Measurements from ENCODE around the gene ADNP. TPM values are rescaled to one million over a fixed set of nuclear protein-coding genes. Genes with fewer than 3 reads are reported as not detected.
A peak's percentile ranks its signal among the peaks of the same experiment; 100 is the strongest.

The ADNP gene
- total RNA-seq, 2 experiments from 2014 or later, result 41.9 to 47.1 TPM

GRCh38 chr20:50953196-50953595 is 22.0 kb upstream of the ADNP start:
- ChIA-PET POLR2A (no interaction called here), CTCF (no interaction called here)
- Histone ChIP-seq H3K36me3 (ENCODE audit: insufficient read depth, low read length) (peaks cover 61% of the 10 kb centered on the region), H3K27me3 (ENCODE audit: control insufficient read depth in 1 of 2, insufficient read depth in 2 of 2, low read length in 2 of 2) (no peaks in the 10 kb centered on the region), H3K4me1 (ENCODE audit: insufficient read depth, low read length) (peaks cover 21% of the 10 kb centered on the region), H3K4me3 (ENCODE audit: low read length) (no peak overlapping the region), H3K27ac (ENCODE audit: low read depth in 1 of 2, low read length in 2 of 2) (no peak overlapping the region), H3K9me3 (ENCODE audit: control insufficient read depth in 1 of 2, insufficient read depth in 1 of 2, low read length in 2 of 2) (no peaks in the 10 kb centered on the region)
- Mint-ChIP-seq H3K4me1 (ENCODE audit: low read depth) (peaks cover 45% of the 10 kb centered on the region), H3K27ac (no peak overlapping the region), H3K9me3 (no peaks in the 10 kb centered on the region), H3K36me3 (ENCODE audit: low read depth) (peaks cover 86% of the 10 kb centered on the region), H3K27me3 (no peaks in the 10 kb centered on the region), H3K4me3 (no peak overlapping the region)
- no peak for DNase-seq
- intact Hi-C loops (cut with DNase I, micrococcal nuclease), result no loop called here
- TF ChIP-seq, protein P1, sequence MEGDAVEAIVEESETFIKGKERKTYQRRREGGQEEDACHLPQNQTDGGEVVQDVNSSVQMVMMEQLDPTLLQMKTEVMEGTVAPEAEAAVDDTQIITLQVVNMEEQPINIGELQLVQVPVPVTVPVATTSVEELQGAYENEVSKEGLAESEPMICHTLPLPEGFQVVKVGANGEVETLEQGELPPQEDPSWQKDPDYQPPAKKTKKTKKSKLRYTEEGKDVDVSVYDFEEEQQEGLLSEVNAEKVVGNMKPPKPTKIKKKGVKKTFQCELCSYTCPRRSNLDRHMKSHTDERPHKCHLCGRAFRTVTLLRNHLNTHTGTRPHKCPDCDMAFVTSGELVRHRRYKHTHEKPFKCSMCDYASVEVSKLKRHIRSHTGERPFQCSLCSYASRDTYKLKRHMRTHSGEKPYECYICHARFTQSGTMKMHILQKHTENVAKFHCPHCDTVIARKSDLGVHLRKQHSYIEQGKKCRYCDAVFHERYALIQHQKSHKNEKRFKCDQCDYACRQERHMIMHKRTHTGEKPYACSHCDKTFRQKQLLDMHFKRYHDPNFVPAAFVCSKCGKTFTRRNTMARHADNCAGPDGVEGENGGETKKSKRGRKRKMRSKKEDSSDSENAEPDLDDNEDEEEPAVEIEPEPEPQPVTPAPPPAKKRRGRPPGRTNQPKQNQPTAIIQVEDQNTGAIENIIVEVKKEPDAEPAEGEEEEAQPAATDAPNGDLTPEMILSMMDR (IDR thresholded peaks at IDR 0.05), result no peak
- no peak for ATAC-seq (ENCODE audit: poor library complexity)

GRCh38 chr20:50948132-50948785 is 17.0 kb upstream of the ADNP start:
- Mint-ChIP-seq H3K36me3 (ENCODE audit: low read depth) (peaks cover 98% of the 10 kb centered on the region), H3K4me3 (no peak overlapping the region), H3K27ac (no peak overlapping the region), H3K27me3 (no peaks in the 10 kb centered on the region), H3K4me1 (ENCODE audit: low read depth) (peaks cover 10% of the 10 kb centered on the region), H3K9me3 (no peaks in the 10 kb centered on the region)
- ChIA-PET POLR2A (interaction anchor here (1.4 kb wide), 1 partner anchor 10 kb away, joined by 5 read pairs; the partner anchor contains the start of genes DPM1 and MOCS3), CTCF (no interaction called here)
- TF ChIP-seq, protein P1 (IDR thresholded peaks at IDR 0.05), result no peak
- DNase-seq (no peak), ATAC-seq (ENCODE audit: poor library complexity) (no peak)
- no peaks in the 10 kb centered on the region for H3K4me1 ChIP-seq (ENCODE audit: insufficient read depth, low read length)
- H3K27ac ChIP-seq (ENCODE audit: low read depth in 1 of 2, low read length in 2 of 2), result no peak overlapping the region
- intact Hi-C loops (cut with DNase I, micrococcal nuclease), result no loop called here
- no peaks in the 10 kb centered on the region for H3K9me3 ChIP-seq (ENCODE audit: control insufficient read depth in 1 of 2, insufficient read depth in 1 of 2, low read length in 2 of 2)
- peaks cover 83% of the 10 kb centered on the region for H3K36me3 ChIP-seq (ENCODE audit: insufficient read depth, low read length)
- H3K4me3 ChIP-seq (ENCODE audit: low read length), result no peak overlapping the region
- H3K27me3 ChIP-seq (ENCODE audit: control insufficient read depth in 1 of 2, insufficient read depth in 2 of 2, low read length in 2 of 2), result no peaks in the 10 kb centered on the region

- H3K27ac Mint-ChIP-seq, result no peak overlapping the region
- DNase-seq (peak in 2 of 14 experiments; percentile 33), ATAC-seq (ENCODE audit: poor library complexity) (no peak)
- no peaks in the 10 kb centered on the region for H3K4me1 ChIP-seq (ENCODE audit: insufficient read depth, low read length)
- H3K9me3 Mint-ChIP-seq, result no peaks in the 10 kb centered on the region
- TF ChIP-seq, protein P1 (IDR thresholded peaks at IDR 0.05), result no peak
- peaks cover 79% of the 10 kb centered on the region for H3K36me3 ChIP-seq (ENCODE audit: insufficient read depth, low read length)
- intact Hi-C loops (cut with DNase I, micrococcal nuclease), result no loop called here
- H3K9me3 ChIP-seq (ENCODE audit: control insufficient read depth in 1 of 2, insufficient read depth in 1 of 2, low read length in 2 of 2), result no peaks in the 10 kb centered on the region
- H3K36me3 Mint-ChIP-seq (ENCODE audit: low read depth), result peaks cover 92% of the 10 kb centered on the region
- no peaks in the 10 kb centered on the region for H3K27me3 ChIP-seq (ENCODE audit: control insufficient read depth in 1 of 2, insufficient read depth in 2 of 2, low read length in 2 of 2)
- no peak overlapping the region for H3K27ac ChIP-seq (ENCODE audit: low read depth in 1 of 2, low read length in 2 of 2)
- H3K27me3 Mint-ChIP-seq, result no peaks in the 10 kb centered on the region
- no peak overlapping the region for H3K4me3 ChIP-seq (ENCODE audit: low read length)
- H3K4me3 Mint-ChIP-seq, result no peak overlapping the region
- ChIA-PET CTCF (interaction anchor here (0.9 kb wide), 1 partner anchor 149 kb away, joined by 3 read pairs; no protein-coding TSS in a partner anchor), POLR2A (interaction anchor here (1.4 to 3.8 kb wide), 2 partner anchors 12 to 15 kb away, joined by 5 to 16 read pairs; partner anchors contain the start of genes ADNP and DPM1)
- H3K4me1 Mint-ChIP-seq (ENCODE audit: low read depth), result no peaks in the 10 kb centered on the region
These were observed 11.8 kb upstream of the ADNP start for GRCh38 chr20:50943069-50943468.
